ENCODE measurements around the gene PIKFYVE.

The PIKFYVE gene

DNA sequence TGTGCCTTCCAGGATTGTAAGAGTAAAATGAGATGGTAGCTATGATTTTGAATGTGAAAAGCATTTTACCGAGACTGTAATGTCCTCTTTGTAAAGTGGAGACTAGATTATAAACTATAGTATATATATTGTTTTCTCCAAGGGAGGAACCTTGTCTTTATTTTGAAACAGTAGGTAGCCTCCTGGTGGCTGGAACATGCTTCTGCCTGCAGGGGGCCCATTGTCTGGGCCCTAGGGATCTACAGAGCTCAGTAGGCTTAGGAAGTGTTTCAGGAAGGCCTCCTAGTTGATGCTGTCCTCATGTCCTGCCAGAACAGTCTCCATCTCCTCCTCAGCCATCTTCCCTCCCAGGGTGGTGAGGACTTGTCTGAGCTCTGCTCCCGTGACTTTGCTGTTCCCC is 3.0 kb downstream of the PIKFYVE start:
- no peak for TF ChIP-seq CTCF (IDR thresholded peaks at IDR 0.05; ENCODE audit: poor library complexity, severe bottlenecking)
- H3K9me3 ChIP-seq (ENCODE audit: severe bottlenecking), result no peaks in the 10 kb centered on the region
- peaks cover 10% of the 10 kb centered on the region for H3K4me1 ChIP-seq (ENCODE audit: insufficient read depth, poor library complexity, severe bottlenecking)
- H3K36me3 ChIP-seq (ENCODE audit: low read depth), result peaks cover 28% of the 10 kb centered on the region
- DNase-seq (ENCODE audit: low spot score) (no peak), ATAC-seq (ENCODE audit: low read depth) (no peak)
- H3K4me3 ChIP-seq (ENCODE audit: severe bottlenecking), result no peak overlapping the region
- H3K27ac ChIP-seq (ENCODE audit: poor library complexity, severe bottlenecking), result no peak overlapping the region
- no peaks in the 10 kb centered on the region for H3K27me3 ChIP-seq (ENCODE audit: insufficient read depth, poor library complexity, severe bottlenecking)

GRCh38 chr2:208274748-208275147 is 8.7 kb downstream of the PIKFYVE start:
- TF ChIP-seq CTCF (IDR thresholded peaks at IDR 0.05; ENCODE audit: poor library complexity, severe bottlenecking), result no peak
- no peaks in the 10 kb centered on the region for H3K4me1 ChIP-seq (ENCODE audit: insufficient read depth, poor library complexity, severe bottlenecking)
- H3K27ac ChIP-seq (ENCODE audit: poor library complexity, severe bottlenecking), result no peak overlapping the region
- ATAC-seq (ENCODE audit: low read depth) (no peak), DNase-seq (ENCODE audit: low spot score) (no peak)
- H3K4me3 ChIP-seq (ENCODE audit: severe bottlenecking), result no peak overlapping the region
- H3K27me3 ChIP-seq (ENCODE audit: insufficient read depth, poor library complexity, severe bottlenecking), result no peaks in the 10 kb centered on the region
- H3K9me3 ChIP-seq (ENCODE audit: severe bottlenecking), result no peaks in the 10 kb centered on the region
- H3K36me3 ChIP-seq (ENCODE audit: low read depth), result peaks cover 81% of the 10 kb centered on the region

DNA sequence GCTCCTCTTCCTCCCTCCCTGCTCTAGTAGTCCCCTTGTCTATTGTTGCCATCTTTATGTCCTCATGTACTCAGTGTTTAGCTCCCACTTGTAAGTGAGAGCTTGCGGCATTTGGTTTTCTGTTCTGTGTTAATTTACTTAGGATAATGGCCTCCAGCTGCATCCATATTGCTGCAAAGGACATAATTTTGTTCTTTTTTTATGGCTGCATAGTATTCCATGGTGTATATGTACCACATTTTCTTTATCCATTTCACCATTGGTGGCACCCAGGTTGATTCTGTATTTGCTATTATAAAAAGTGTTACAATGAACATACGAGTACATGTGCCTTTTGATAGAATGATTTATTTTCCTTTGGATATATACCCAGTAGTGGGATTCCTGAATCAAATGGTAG is 12.5 kb downstream of the PIKFYVE start:
- Histone ChIP-seq H3K4me3 (ENCODE audit: severe bottlenecking) (no peak overlapping the region), H3K9me3 (ENCODE audit: severe bottlenecking) (no peaks in the 10 kb centered on the region), H3K27me3 (ENCODE audit: insufficient read depth, poor library complexity, severe bottlenecking) (no peaks in the 10 kb centered on the region), H3K27ac (ENCODE audit: poor library complexity, severe bottlenecking) (no peak overlapping the region), H3K36me3 (ENCODE audit: low read depth) (peaks cover 91% of the 10 kb centered on the region), H3K4me1 (ENCODE audit: insufficient read depth, poor library complexity, severe bottlenecking) (no peaks in the 10 kb centered on the region)
- DNase-seq (ENCODE audit: low spot score) (no peak), ATAC-seq (ENCODE audit: low read depth) (no peak)
- TF ChIP-seq CTCF (IDR thresholded peaks at IDR 0.05; ENCODE audit: poor library complexity, severe bottlenecking), result no peak

DNA sequence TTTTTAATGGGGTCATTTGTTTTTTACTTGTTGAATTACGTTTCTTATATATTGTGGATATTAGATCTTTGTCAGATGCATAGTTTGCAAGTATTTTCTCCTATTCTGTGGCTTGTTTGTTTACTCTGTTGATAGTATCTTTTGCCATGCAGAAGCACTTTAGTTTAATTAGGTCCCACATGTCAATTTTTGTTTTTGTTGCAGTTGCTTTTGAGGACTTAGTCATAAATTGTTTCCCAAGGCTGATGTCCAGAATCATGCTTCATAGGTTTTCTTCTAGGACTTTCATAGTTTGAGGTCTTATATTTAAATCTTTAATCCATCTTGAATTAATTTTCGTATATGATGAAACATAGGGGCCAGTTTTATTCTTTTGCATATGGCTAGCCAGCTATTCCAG is 13.2 kb downstream of the PIKFYVE start:
- no peak overlapping the region for H3K27ac ChIP-seq (ENCODE audit: poor library complexity, severe bottlenecking)
- H3K4me3 ChIP-seq (ENCODE audit: severe bottlenecking), result no peak overlapping the region
- no peaks in the 10 kb centered on the region for H3K4me1 ChIP-seq (ENCODE audit: insufficient read depth, poor library complexity, severe bottlenecking)
- H3K36me3 ChIP-seq (ENCODE audit: low read depth), result peaks cover 88% of the 10 kb centered on the region
- no peak for TF ChIP-seq CTCF (IDR thresholded peaks at IDR 0.05; ENCODE audit: poor library complexity, severe bottlenecking)
- no peaks in the 10 kb centered on the region for H3K9me3 ChIP-seq (ENCODE audit: severe bottlenecking)
- ATAC-seq (ENCODE audit: low read depth), result no peak
- no peak for DNase-seq (ENCODE audit: low spot score)
- H3K27me3 ChIP-seq (ENCODE audit: insufficient read depth, poor library complexity, severe bottlenecking), result no peaks in the 10 kb centered on the region

- ATAC-seq (ENCODE audit: low read depth), result no peak
- Histone ChIP-seq H3K27ac (ENCODE audit: poor library complexity, severe bottlenecking) (no peak overlapping the region), H3K4me3 (ENCODE audit: severe bottlenecking) (no peak overlapping the region), H3K9me3 (ENCODE audit: severe bottlenecking) (no peaks in the 10 kb centered on the region), H3K4me1 (ENCODE audit: insufficient read depth, poor library complexity, severe bottlenecking) (no peaks in the 10 kb centered on the region), H3K36me3 (ENCODE audit: low read depth) (peaks cover 88% of the 10 kb centered on the region), H3K27me3 (ENCODE audit: insufficient read depth, poor library complexity, severe bottlenecking) (no peaks in the 10 kb centered on the region)
- no peak for DNase-seq (ENCODE audit: low spot score)
- TF ChIP-seq CTCF (IDR thresholded peaks at IDR 0.05; ENCODE audit: poor library complexity, severe bottlenecking), result no peak
These were observed 14.2 kb downstream of the PIKFYVE start for GRCh38 chr2:208280234-208280633.
